8988T (cell line): Measurements from ENCODE around the gene RPL9.
"Not testable (repeated sequence)": the region's sequence is repeated elsewhere in the genome, so short reads cannot be mapped to it uniquely, and the experiment has no call there.

Source experiments
- DNase-seq: peaks from one replicate; pipeline ENCODE4 v3.0.0; 2011

RPL9 gene

GRCh38 chr4:39458505-39459300 is at the start of gene RPL9, which contains the start of gene LIAS:
Gene RPL9 (minus strand): TSS chr4:39458922. CDS start chr4:39458439, 483 bp downstream.
Gene LIAS (plus strand): TSS chr4:39459056. CDS start chr4:39459118, 62 bp downstream.
- peak; percentile 80 for DNase-seq

GRCh38 chr4:39505581-39505980 is 46.9 kb upstream of the RPL9 start:
- DNase-seq = no peak

- no peak for DNase-seq
Measured at GRCh38 chr4:39504538-39504937, 45.8 kb upstream of the RPL9 start.

- not testable (repeated sequence) for DNase-seq
Measured at GRCh38 chr4:39502664-39503035, 43.9 kb upstream of the RPL9 start.

- no peak for DNase-seq
Measured at GRCh38 chr4:39502019-39502663, 43.4 kb upstream of the RPL9 start.

- no peak for DNase-seq
Measured at GRCh38 chr4:39498727-39499020, 40.0 kb upstream of the RPL9 start.

- no peak for DNase-seq
Measured at GRCh38 chr4:39497909-39498726, 39.4 kb upstream of the RPL9 start.

- no peak for DNase-seq
Measured at GRCh38 chr4:39495446-39496213, 36.9 kb upstream of the RPL9 start.

GRCh38 chr4:39494354-39494753 is 35.6 kb upstream of the RPL9 start:
- no peak for DNase-seq

GRCh38 chr4:39490322-39490721 is 31.6 kb upstream of the RPL9 start:
- DNase-seq = no peak

- no peak for DNase-seq
Measured at GRCh38 chr4:39486221-39486804, 27.6 kb upstream of the RPL9 start.

- DNase-seq = no peak
Measured at GRCh38 chr4:39484582-39485272, 26.0 kb upstream of the RPL9 start.

GRCh38 chr4:39480902-39481695 is 22.4 kb upstream of the RPL9 start:
- no peak for DNase-seq

- no peak for DNase-seq
Measured at GRCh38 chr4:39480251-39480650, 21.5 kb upstream of the RPL9 start.

GRCh38 chr4:39476187-39476895 is 17.6 kb upstream of the RPL9 start:
- no peak for DNase-seq

GRCh38 chr4:39472396-39472795 is 13.7 kb upstream of the RPL9 start:
- no peak for DNase-seq

- DNase-seq = no peak
Measured at GRCh38 chr4:39470402-39470801, 11.7 kb upstream of the RPL9 start.

- no peak for DNase-seq
Measured at GRCh38 chr4:39469429-39470077, 10.8 kb upstream of the RPL9 start.

GRCh38 chr4:39467464-39467863 is 8.7 kb upstream of the RPL9 start:
- no peak for DNase-seq

- no peak for DNase-seq
Measured at GRCh38 chr4:39466747-39467146, 8.0 kb upstream of the RPL9 start.
